ENCODE results near the gene SMIM32.

The SMIM32 gene

DNA sequence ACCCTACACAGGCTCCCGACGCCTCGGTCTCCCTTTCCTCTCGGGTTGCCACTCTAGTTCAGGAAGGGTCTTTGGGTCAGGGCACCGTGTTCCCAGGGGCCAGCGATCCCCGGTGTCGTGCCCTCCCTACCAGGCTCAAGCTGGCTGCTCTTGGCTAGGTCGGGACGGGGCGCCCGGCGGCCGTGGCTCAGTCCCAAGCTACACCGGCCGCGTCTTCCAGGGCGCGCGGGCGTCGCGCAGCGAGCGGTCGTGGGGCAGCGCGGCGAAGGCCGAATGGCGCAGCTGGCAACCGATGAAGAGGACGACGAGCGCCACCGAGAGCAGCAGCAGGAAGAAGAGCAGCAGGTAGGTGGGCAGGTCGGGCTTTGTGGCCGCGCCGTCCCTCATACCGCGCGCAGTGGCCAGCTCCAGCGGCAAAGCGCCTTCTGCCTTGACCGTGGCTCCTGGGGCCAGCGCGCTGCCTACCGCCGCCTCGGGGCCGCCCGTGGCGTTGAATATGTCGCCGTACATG is 892 bp downstream of the SMIM32 start:
- peak overlapping the region; percentile 3 for H3K4me3 ChIP-seq (ENCODE audit: control insufficient read depth, low read depth, low read length)
- DNase-seq (ENCODE audit: low read depth), result no peak
- TF ChIP-seq, protein P1, sequence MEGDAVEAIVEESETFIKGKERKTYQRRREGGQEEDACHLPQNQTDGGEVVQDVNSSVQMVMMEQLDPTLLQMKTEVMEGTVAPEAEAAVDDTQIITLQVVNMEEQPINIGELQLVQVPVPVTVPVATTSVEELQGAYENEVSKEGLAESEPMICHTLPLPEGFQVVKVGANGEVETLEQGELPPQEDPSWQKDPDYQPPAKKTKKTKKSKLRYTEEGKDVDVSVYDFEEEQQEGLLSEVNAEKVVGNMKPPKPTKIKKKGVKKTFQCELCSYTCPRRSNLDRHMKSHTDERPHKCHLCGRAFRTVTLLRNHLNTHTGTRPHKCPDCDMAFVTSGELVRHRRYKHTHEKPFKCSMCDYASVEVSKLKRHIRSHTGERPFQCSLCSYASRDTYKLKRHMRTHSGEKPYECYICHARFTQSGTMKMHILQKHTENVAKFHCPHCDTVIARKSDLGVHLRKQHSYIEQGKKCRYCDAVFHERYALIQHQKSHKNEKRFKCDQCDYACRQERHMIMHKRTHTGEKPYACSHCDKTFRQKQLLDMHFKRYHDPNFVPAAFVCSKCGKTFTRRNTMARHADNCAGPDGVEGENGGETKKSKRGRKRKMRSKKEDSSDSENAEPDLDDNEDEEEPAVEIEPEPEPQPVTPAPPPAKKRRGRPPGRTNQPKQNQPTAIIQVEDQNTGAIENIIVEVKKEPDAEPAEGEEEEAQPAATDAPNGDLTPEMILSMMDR (conservative IDR thresholded peaks at IDR 0.05; ENCODE audit: control insufficient read depth, insufficient read depth, low read depth, low read length), result no peak

DNA sequence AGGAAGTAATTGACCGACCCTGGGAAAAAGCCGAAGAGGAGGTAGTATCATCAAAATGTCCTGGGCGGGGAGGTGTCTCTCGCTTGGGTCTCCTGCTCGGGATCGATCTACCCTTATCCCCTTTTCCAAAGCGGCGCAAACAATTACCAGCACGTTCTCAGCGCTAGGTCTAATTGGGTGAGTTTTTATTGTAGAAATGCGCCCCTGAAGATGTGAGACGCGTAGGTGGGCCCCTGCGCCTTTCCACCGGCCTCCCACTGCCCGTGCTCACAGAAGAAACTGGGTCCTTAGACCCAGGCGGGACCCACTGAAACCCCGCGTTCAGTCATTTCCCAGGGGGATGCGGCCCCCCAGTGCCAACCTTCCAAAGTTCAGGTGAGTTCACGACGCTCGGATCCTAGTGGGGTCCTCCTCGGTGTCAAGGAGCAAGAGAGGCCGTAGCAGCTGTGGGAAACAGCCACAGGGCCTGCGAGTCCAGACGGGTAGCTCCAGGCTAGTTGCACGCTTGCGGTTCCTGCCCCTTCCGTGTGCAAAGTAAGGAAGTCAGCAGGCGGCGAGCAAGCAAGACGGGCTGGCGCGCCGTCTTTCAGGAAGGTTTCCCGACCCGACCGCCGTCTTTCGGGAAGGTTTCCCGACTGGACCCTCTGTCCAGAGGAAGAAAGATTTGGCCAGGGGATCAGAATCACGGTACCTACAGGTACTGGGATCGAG is 1.5 kb downstream of the SMIM32 start:
- DNase-seq (ENCODE audit: low read depth), result peak; percentile 34
- TF ChIP-seq, protein P1 (conservative IDR thresholded peaks at IDR 0.05; ENCODE audit: control insufficient read depth, insufficient read depth, low read depth, low read length), result no peak
- peak overlapping the region; percentile 3 for H3K4me3 ChIP-seq (ENCODE audit: control insufficient read depth, low read depth, low read length)

DNA sequence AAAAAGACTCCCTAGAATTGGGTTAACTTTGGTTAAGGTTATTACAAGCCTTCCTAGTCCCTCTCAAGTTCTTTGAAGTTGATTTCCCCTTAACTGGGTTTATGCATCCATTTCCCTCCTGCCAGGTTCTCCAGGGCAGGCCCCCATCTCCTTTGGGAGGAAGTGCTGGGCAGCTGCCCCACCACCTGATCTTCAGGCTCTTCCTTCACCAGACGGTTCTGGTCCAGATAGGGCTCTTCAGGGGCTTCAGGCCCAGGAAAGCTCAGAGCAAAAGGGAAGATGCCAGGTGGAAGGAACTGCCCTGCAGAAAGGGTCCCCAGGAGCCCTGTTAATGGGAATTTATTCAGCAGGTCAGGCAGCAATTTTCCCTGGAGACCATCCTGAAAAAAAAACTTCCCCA is 2.1 kb downstream of the SMIM32 start:
- H3K4me3 ChIP-seq (ENCODE audit: control insufficient read depth, low read depth, low read length), result no peak overlapping the region
- TF ChIP-seq, protein P1 (conservative IDR thresholded peaks at IDR 0.05; ENCODE audit: control insufficient read depth, insufficient read depth, low read depth, low read length), result no peak
- DNase-seq (ENCODE audit: low read depth), result no peak

DNA sequence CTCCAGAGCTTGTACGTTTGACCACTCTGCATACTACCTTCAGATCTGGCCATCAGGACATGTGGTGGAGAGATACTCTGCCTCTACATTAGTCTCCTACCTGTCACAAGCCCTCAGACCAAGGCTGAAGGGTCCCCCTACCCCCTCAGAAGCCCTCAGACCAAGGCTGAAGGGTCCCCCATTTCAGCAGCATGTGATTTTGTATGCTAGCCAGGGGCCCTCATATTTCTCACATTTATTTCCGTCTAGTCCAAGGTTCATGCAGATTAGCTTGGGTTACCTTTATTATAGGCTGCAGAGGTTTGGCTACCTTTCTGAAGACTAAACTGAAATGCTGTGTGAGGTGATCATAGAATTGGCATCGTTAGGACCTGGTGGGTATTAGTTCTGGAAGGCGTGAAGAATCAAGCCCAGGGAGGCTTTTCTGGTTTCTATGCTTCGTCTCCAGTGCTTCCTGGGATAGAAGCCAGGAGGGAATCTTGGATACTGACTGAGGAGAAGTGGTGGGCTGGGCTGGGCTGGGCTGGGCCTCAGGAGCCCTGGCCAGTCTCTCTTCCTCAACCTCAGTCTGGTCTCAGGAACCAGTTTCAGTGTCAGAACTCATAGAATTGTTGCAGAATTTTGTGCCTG is 2.8 kb downstream of the SMIM32 start:
- H3K4me3 ChIP-seq (ENCODE audit: control insufficient read depth, low read depth, low read length), result no peak overlapping the region
- DNase-seq (ENCODE audit: low read depth), result no peak
- TF ChIP-seq, protein P1 (conservative IDR thresholded peaks at IDR 0.05; ENCODE audit: control insufficient read depth, insufficient read depth, low read depth, low read length), result no peak

DNA sequence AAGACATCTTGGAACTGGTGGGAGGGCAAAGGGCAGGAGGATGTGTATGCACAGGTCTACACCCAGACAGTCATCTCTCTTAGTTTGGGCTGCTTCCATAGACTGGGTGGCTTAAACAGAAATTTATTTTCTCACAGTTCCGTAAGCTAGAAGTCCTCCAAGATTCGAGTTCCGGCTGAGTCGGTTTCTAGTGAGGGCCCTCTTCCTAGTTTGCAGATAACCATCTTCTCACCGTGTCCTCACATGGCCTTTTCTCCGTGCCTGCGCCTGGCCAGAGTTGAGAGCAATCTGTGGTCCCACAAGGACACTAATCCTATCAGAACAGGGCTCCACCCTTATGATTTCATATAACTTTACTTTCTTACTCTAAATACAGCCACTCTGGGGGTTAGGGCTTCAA is 4.1 kb downstream of the SMIM32 start:
- DNase-seq (ENCODE audit: low read depth), result no peak
- TF ChIP-seq, protein P1 (conservative IDR thresholded peaks at IDR 0.05; ENCODE audit: control insufficient read depth, insufficient read depth, low read depth, low read length), result no peak
- H3K4me3 ChIP-seq (ENCODE audit: control insufficient read depth, low read depth, low read length), result no peak overlapping the region

DNA sequence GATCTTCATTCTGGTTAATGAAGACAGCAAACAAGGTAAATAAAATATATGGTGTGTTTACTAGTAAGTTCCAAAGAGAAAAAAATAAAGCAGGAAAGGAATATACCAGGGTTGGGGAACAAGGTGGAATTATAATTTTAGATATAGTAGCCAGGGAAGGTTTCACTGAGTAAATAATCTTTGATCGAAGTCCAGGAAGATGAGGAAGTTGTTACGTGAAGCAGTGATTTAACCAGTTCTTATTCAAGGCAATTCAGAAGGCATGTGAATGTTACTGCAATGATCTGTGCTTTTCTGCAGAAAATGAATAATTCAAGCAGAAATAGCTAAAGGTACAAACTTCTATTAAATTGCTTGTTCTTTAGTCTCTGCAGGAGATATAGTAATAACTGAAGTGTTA is 6.2 kb downstream of the SMIM32 start:
- H3K4me3 ChIP-seq (ENCODE audit: control insufficient read depth, low read depth, low read length), result no peak overlapping the region
- no peak for DNase-seq (ENCODE audit: low read depth)
- TF ChIP-seq, protein P1 (conservative IDR thresholded peaks at IDR 0.05; ENCODE audit: control insufficient read depth, insufficient read depth, low read depth, low read length), result no peak
